ENCODE results near the gene HOMEZ.

The HOMEZ gene

DNA sequence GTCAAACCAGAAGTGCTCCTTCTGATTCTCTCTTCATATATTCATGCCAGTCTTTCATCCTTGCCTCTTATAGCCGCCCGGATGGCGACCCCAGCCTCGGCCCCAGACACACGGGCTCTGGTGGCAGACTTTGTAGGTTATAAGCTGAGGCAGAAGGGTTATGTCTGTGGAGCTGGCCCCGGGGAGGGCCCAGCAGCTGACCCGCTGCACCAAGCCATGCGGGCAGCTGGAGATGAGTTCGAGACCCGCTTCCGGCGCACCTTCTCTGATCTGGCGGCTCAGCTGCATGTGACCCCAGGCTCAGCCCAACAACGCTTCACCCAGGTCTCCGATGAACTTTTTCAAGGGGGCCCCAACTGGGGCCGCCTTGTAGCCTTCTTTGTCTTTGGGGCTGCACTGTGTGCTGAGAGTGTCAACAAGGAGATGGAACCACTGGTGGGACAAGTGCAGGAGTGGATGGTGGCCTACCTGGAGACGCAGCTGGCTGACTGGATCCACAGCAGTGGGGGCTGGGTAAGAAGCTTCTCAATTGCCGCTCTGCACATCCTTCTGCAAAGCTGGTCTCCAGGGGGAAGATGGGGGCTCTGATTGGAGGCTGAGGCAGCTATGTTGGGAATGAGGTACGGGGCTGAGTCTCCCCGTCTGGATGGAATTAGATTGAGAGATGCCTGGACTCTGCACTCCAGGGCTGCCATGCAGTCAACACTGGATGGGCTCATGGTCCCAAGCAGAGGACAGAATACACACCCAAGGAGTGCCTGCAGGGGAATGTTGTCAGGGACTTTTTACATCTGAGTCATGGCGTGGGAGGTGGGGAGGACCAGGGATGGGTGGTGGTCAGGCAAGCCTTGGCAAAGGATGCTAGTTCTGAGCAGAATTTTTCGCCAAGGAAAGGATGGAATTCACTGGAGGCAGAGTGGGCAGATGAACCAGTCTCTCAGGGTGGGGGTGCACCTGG, 22.0 kb upstream of the HOMEZ start:
- DNase-seq (no peak), ATAC-seq (no peak)

DNA sequence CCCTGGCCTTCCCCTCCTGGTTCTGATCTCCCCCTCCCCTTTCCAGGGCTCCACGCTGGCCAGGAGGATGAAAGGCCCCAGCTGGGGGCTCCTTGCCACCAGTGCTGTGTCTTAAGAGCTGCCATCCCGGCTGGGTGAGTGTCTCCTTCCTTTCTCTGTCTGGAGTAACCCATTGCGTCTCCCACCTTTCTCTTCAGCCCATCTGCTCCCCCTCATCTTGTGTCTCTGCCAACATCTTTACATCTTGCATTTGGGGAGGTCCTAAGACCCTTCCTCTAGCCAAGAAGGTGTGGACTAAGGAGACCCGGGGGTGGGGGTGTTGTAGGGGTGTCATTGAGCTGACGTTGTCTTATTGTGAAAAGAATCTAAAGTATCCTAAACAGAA, 21.2 kb upstream of the HOMEZ start:
- ATAC-seq (no peak), DNase-seq (no peak)

- ATAC-seq (no peak), DNase-seq (peak; percentile 43)
Observed at GRCh38 chr14:23306412-23307145, 20.6 kb upstream of the HOMEZ start, which contains the start of gene BCL2L2. TSS of gene BCL2L2 (plus strand) at chr14:23306833. CDS start at chr14:23307768, 935 bp downstream.

- DNase-seq (peak; percentile 93), ATAC-seq (peak; percentile 37)
Observed at GRCh38 chr14:23302290-23303225, 16.6 kb upstream of the HOMEZ start, which contains the start of gene PPP1R3E. TSS of gene PPP1R3E (minus strand) at chr14:23302859. CDS start at chr14:23302576, 283 bp downstream.

- peak; percentile 14 for ATAC-seq
- no peak for DNase-seq
Observed at GRCh38 chr14:23301969-23302289, 16.0 kb upstream of the HOMEZ start.

DNA sequence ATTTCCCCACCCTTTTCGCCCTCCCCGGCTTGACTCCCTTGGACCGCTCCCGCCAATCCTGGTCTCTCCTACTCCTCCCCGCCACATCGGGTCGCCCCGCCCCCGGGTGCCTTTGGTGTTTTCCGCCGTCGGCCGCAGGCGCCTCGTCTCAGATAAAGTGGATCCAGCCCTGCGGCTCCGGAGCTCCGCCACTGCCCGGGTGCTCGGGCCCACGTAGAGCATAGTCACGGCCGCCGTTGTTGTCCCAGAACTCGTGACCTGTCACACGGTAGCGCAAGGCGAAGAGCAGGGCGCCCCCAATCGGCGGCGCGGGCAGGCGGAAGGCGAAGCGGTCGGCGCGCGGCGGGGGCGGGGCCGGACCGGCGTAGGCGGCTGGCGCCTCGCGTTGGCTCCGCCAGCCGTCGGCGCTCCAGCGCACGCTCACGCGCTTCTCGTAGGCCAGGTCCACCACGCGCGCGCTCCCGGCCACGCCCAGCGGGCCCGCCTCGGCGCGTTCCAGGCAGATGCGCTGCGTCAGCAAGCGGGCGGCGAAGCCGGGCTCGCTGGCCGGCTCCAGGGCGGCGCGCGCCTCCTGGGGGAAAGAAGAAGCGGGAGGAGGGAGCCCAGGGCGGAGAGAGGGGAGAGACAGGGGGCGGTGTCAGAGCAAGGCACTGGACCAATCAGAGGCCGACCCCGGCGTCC, 15.5 kb upstream of the HOMEZ start:
- DNase-seq: peak; percentile 98
- peak; percentile 88 for ATAC-seq

DNA sequence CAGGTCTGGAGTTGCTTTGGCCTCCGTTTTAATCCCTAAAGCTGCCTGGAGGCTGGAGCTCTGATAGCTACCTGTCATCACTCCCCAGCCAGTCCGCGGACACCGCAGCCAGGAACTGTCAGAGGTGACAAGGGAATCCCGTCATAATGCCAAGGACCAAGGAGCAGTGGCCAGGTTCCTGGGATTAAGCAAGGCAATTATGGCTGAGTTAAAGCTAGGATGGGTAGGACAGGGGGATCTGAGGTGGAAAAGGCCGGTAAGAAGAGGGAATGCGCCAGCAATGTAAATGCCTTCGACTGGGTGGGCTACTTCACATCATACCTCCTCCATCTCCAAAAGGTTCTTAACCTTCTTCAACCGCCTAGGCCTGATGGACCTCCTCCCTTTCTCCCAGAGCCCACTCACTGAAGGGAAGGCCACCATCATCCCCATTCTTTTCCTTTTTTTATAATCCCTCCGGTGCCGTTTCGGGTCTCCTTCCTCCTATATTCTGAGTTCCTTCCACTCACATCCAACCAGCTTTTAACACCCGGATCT, 14.8 kb upstream of the HOMEZ start:
- DNase-seq (peak; percentile 27), ATAC-seq (no peak)

- DNase-seq (no peak), ATAC-seq (no peak)
Observed at GRCh38 chr14:23299986-23300686, 14.2 kb upstream of the HOMEZ start.

GRCh38 chr14:23299211-23299957, 13.5 kb upstream of the HOMEZ start:
- ATAC-seq: no peak

GRCh38 chr14:23297611-23298277, 11.8 kb upstream of the HOMEZ start:
- ATAC-seq (no peak), DNase-seq (no peak)

More at GRCh38 chr14:23299211-23299957, 13.5 kb upstream of the HOMEZ start:
- DNase-seq: no peak

DNA sequence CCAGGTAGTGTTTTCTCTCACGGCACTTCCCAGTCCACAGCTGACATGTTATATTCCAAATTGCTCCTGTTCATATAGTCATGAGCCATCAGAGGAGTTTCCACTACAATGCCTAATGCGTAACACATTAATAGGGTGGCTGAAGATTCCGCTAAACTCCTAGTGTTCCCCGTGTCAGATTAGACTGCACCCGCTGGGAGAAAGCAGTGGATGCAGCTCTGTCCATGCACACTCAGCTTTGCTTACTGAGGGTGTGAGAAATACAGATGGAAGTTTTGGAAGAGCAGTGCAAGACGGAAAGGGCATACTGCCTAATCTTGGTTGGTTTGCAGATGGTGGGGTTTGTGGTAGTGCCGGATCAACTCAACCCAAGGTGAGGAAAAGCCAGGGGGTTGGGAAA, 11.2 kb upstream of the HOMEZ start:
- ATAC-seq: no peak
- no peak for DNase-seq

- ATAC-seq (no peak), DNase-seq (no peak)
Observed at GRCh38 chr14:23296012-23296777, 10.3 kb upstream of the HOMEZ start.

- ATAC-seq (peak; percentile 88), DNase-seq (peak; percentile 60)
Observed at GRCh38 chr14:23294734-23295561, 9.0 kb upstream of the HOMEZ start.

- no peak for DNase-seq
- ATAC-seq: no peak
Observed at GRCh38 chr14:23286902-23287479, 1.1 kb upstream of the HOMEZ start.

DNA sequence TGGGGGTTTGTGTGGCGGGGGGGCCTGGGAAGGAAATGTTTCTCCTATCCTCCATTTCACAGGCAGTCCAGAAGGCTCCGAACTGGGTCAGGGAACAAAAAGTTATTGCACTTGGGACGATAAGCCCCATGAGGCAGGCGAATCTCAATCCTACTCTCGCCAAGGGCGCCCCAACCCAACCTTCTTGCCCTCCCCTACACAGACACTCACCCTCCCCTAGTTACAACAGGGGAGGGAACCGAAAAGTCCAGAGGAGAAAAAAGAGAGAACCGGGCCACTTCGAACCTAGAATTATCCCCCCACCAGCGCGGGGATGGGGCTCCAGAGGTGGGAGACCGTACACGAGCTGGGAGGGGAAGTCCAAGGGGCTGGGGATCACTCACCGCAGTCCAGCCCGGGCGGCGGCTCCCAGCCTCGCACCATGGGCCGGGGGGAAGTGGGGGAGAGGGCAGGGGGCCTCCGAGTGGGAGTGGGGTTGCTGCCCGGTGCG, 357 bp downstream of the HOMEZ start:
- DNase-seq: no peak
- ATAC-seq: peak; percentile 38

- ATAC-seq: no peak
Observed at GRCh38 chr14:23284654-23285529, 1.0 kb downstream of the HOMEZ start.

More at GRCh38 chr14:23284654-23285529, 1.0 kb downstream of the HOMEZ start:
- DNase-seq: peak; percentile 26
